Activated CD4-positive, alpha-beta T cell treated with anti-CD3 and anti-CD28 coated beads for 48 hours (primary cell): Measurements from ENCODE around the gene ZBTB38.

ENCODE experiments used
- DNase-seq: peaks from one replicate; pipeline ENCODE4 v3.0.0-alpha.2; 2020

ZBTB38 gene

DNA sequence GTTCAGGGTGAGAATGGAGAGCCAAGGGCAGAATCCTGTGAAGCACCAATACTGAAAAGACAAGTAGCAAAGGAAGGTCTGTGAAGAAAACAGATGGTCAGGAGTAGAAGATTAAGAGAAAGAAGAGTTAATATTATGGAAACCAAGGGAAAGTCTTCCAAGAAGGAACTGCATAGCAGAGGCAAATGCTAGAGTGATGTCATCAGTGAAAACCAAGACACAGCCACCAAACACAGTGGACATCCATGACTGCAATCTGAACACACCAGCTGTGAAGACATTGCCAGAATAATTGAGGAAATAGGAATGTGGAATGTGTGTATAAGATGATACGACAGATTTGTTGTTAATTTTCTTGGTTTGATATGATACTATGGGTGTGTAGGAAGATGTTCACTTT lies 26.8 kb upstream of the ZBTB38 start:
- DNase-seq, result no peak

- no peak for DNase-seq
Measured at GRCh38 chr3:141342386-141342785, 25.9 kb upstream of the ZBTB38 start.

- no peak for DNase-seq
Measured at GRCh38 chr3:141343077-141343476, 25.2 kb upstream of the ZBTB38 start.

- DNase-seq, result no peak
Measured at GRCh38 chr3:141343865-141344271, 24.4 kb upstream of the ZBTB38 start.

DNA sequence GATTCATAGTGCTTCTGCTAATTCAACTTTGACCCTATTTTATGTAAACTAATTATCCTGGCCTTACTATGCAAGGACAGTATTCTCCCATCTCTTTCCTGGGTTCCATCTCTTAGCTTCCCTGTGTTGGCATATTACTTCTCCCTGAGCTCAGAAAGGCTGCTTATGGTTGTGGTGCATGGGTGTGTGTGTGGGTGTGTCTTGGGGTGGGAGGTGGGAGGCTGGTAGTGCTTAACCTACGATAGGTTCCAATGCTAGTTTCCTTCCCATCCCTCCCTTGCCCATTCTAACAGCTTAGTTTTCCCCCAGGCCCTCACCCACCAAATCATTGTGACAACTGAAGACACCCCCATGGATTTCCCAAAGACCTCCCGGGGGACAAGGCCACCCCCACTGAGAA lies 22.8 kb upstream of the ZBTB38 start:
- no peak for DNase-seq

GRCh38 chr3:141346007-141346406 lies 22.3 kb upstream of the ZBTB38 start:
- no peak for DNase-seq

DNA sequence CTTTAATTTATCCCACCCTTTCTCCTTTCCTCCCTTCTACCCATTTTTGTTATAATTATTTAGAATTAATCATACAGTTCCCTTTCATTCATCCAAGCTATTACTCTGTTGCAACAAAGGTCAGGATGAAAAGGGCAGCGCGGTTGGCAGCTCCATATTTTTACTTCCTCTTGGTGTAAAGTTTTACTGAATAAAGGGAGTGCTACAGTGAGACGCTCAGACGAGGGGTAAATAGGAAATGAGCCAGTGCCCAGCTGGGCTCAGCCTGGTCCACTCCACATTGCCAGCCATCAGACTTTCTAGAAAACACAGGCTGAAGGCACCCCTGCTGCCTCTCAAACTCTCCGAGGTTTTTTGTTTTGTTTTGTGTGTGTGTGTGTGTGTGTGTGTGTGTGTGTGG lies 21.9 kb upstream of the ZBTB38 start:
- no peak for DNase-seq

DNA sequence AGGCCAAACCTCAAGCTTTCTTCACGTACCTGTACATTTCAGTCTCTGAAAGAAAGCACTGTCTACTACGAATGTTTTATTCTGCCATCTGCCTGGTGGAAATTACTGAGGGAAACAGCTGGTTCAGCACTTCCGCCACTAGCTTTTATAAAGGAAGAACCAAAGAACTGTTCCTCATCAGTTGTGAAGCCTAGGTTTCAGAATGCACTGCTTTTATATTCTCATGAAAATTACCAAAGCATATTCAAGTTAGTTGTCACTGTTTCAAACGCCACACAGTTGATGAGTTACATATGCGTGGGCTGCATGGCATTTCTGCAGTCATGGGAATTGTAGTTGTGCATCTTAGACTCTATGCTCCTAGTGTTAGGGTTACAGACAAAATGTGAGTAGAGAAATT lies 21.5 kb upstream of the ZBTB38 start:
- no peak for DNase-seq

DNA sequence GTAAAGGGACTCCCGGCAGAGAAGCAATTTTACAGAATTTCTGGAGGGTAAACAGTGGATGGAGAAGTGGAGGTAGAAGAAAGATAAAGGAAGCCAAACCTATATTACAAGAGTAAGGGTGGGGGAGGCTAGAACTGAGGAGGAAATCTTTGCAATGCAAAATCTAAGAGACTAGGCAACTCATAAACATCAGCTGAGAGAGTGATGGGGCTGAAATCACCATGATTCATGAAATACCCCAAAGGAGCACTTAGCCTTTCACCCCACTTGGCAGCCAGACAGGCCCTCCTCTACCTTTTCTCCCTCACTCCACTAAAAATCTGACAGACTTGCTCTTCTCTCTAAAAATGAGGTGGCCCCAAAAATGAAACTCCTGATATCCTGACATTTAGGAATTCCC lies 19.5 kb upstream of the ZBTB38 start:
- DNase-seq, result no peak

GRCh38 chr3:141349711-141350110 lies 18.6 kb upstream of the ZBTB38 start:
- no peak for DNase-seq

GRCh38 chr3:141350666-141351065 lies 17.6 kb upstream of the ZBTB38 start:
- DNase-seq, result no peak

- DNase-seq, result no peak
Measured at GRCh38 chr3:141352262-141352984, 15.9 kb upstream of the ZBTB38 start.

DNA sequence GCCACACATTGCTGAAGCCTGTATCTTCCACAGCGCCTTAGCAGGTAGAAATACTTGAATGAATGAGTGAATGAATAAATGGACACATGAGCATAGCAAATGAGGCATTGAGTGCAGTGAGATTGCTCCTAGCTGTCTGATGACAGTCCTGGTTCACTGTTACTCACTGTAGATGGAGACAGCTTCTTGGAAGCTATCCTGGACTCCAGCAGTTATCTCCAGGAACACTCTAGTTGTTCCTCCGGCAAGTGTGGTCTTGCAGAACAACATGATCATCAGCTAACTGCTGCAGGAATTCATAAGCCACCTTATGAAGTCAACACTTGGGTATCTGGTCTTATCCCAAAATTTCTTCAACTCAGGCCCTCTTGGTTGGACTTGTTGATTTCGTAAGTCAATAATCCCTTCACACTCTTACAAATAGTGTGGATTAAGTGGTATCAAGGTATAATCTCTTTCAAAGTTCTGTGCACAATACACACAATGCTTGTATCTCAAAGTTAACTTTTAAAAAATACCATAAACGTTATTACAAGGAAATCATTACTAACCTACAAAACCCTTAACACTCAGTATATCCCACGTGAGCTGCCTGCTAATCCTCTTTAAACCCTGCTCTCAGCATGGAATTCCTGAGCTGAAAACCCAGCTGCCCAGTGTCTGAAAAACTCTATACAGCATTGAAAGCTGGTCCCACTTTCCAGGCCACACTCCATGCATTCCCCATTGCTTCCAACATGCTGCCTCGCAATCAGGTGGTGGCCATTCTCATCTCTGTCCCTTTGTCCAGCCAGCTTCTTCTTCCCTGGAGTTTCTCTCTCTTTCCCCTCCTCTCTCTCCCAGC lies 14.4 kb upstream of the ZBTB38 start:
- DNase-seq, result no peak

DNA sequence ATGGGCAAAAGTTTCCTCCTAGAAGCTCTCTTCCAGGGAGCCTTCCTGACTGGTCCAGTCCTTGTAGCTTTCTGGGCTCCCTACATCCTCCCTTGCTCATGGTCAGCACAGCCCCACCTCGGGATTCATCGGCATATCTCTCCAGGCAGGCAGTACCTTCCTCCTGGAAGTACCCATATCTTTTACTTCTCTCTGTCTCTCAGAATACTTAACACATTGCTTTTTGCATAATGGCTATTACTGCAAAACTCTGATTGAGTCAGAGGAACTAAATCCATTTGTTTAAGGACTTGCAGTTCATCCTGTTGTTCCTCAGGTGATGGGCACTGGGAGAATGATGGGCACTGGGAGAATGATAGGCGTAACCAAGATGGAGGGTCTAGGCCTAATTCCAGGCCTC lies 13.8 kb upstream of the ZBTB38 start:
- DNase-seq, result no peak

GRCh38 chr3:141355242-141355641 lies 13.1 kb upstream of the ZBTB38 start:
- no peak for DNase-seq

- DNase-seq, result no peak
Measured at GRCh38 chr3:141356046-141356445, 12.3 kb upstream of the ZBTB38 start.

DNA sequence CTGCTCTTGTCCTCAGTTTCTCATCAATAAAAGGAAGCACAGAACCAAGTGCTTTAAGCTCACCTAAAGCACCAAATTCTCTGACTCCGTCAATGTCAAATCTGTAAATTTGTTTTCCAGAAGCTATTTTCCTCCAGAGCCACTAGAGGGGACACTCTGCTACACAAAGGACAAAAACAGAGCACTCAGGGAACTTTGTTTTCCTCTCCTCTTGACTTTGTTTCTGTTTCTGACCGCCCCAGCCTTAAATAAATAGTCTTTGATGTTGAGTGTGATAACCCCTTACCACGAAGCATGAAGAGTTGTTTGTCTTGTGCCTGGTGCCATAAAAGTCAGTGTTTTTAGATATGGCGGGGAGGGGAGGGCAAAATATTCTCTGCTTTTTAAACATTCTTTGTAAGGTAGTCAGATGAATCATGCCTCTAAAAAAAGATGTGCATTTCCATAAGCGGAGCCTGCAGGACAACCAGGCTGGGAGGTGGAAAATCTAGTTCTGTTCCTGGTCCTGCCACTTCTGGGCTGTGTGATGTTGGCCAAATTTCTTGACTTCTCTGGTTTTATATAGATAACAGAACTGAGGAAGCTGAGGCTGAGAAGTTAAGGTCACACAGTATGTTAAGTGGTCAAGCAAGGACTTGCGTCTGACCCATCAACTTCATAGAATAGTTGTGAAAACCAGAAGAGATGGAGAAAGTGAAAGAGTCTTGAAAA lies 7.3 kb upstream of the ZBTB38 start:
- DNase-seq, result no peak

DNA sequence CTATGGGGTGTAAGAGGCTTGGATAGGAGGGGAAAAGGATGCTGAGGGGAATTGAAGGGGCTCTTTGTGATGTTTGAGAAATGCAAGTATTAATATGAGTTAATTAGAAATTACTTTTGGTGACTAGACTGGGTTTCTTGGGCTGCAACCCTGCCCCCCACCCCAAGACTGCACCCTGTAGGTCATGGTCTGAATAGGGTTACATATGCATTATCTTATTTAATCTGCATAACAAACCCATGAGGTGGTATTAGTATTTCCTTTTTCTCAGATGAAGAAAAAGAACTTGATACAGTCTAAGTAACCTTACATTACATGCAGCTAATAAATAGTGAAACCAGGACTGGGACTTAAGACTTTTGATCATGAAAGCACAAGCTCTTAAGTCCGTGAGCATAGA lies 5.6 kb upstream of the ZBTB38 start:
- no peak for DNase-seq

DNA sequence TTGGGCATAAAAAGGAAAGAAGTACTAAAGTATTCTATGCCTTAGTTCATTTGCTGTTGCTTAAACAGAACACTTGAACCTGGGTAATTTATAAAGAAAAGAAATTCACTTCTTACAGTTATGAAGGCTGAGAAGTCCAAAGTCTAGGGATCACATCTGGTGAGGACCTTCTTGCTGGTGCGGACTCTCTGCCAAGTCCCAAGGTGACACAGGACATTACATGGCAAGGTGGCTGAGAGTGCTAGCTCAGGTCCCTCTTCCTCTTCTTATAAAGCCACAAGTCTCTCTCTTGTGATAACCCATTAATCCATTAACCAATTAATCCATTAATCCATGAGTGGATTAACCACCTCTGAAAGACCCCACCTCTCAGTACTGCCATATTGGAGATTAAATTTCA lies 3.1 kb upstream of the ZBTB38 start:
- DNase-seq, result no peak

GRCh38 chr3:141366285-141367037 lies 1.8 kb upstream of the ZBTB38 start:
- no peak for DNase-seq

DNA sequence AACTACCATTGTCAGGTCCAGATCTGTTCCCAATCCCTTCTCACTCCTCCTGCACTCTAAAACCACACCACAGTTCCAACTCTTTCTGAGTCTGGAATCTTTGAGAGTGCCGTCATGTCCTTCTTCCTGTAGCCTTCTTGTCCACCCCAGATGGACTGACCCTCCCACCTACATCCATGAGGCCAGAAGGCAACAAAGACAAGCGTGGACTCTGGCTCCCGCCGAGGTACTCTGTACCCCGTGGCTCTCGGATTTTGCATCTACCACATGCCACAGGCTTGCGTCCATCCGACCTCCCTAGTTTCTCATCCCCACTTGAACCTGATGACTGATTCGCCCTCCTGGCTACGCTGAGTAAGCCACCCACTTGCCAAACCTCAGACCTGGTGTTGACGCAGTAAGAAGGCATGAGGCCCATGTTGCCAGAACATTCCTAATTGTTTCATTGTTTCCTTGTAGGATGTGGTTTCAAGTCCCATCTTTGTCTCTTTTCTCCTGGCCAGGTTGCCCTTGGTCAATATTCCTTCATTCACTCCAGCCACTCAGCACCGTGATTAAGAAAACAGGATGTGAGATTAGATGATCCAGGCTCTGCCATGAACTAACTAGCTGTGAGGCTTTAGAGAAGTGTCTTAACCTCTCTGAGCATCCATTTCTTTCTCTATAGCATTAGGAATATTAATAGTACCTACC lies 1.1 kb upstream of the ZBTB38 start:
- DNase-seq, result no peak
